ENCODE results near the gene DHDDS.
A peak's percentile ranks its signal among the peaks of the same experiment; 100 is the strongest.
"Not testable (repeated sequence)": the region's sequence is repeated elsewhere in the genome, so short reads cannot be mapped to it uniquely, and the experiment has no call there.

Gene DHDDS

GRCh38 chr1:26431979-26432695 lies at the start of gene DHDDS:
TSS of gene DHDDS (plus strand) at chr1:26432321. CDS start at chr1:26432946, 625 bp downstream.
- DNase-seq, result peak; percentile 98

- DNase-seq, result no peak
Observed at GRCh38 chr1:26384076-26384475, 48.0 kb upstream of the DHDDS start.

- not testable (repeated sequence) for DNase-seq
Observed at GRCh38 chr1:26385063-26385462, 47.1 kb upstream of the DHDDS start.

- no peak for DNase-seq
Observed at GRCh38 chr1:26387447-26387846, 44.7 kb upstream of the DHDDS start.

GRCh38 chr1:26388791-26389445 lies 43.2 kb upstream of the DHDDS start:
- no peak for DNase-seq

GRCh38 chr1:26389604-26390247 lies 42.4 kb upstream of the DHDDS start:
- DNase-seq, result no peak

- DNase-seq, result no peak
Observed at GRCh38 chr1:26391450-26391849, 40.7 kb upstream of the DHDDS start.

GRCh38 chr1:26395754-26396153 lies 36.4 kb upstream of the DHDDS start:
- DNase-seq, result no peak

GRCh38 chr1:26399034-26399433 lies 33.1 kb upstream of the DHDDS start:
- DNase-seq, result no peak

GRCh38 chr1:26401891-26402290 lies 30.2 kb upstream of the DHDDS start:
- DNase-seq, result no peak

- no peak for DNase-seq
Observed at GRCh38 chr1:26403656-26404055, 28.5 kb upstream of the DHDDS start.

GRCh38 chr1:26404641-26405040 lies 27.5 kb upstream of the DHDDS start:
- DNase-seq, result no peak

GRCh38 chr1:26405281-26405915 lies 26.7 kb upstream of the DHDDS start:
- DNase-seq, result no peak

GRCh38 chr1:26408604-26409003 lies 23.5 kb upstream of the DHDDS start:
- DNase-seq, result no peak

GRCh38 chr1:26409191-26409807 lies 22.8 kb upstream of the DHDDS start:
- DNase-seq, result no peak

GRCh38 chr1:26410706-26411623 lies 21.2 kb upstream of the DHDDS start, which contains the start of gene LIN28A:
TSS of gene LIN28A (plus strand) at chr1:26410817. CDS start at chr1:26410892, 75 bp downstream.
- no peak for DNase-seq

- DNase-seq, result no peak
Observed at GRCh38 chr1:26411624-26412074, 20.5 kb upstream of the DHDDS start.

GRCh38 chr1:26412180-26412840 lies 19.8 kb upstream of the DHDDS start:
- DNase-seq, result no peak

GRCh38 chr1:26413031-26413430 lies 19.1 kb upstream of the DHDDS start:
- no peak for DNase-seq

- DNase-seq, result peak in 1 of 2 experiments; percentile 49
Observed at GRCh38 chr1:26417111-26417759, 14.9 kb upstream of the DHDDS start.

All from NCI-H187 (cell line).